HG03378 (cell line): ENCODE data around the gene SMTNL1.

Experiments
- ATAC-seq: cut with Tn5 transposase; IDR thresholded peaks from one replicate; pipeline ENCODE4 v1.9.1; 2021; ENCODE audit warnings: mild to moderate bottlenecking, moderate library complexity; ENCODE audit not compliant: unreplicated experiment

Gene SMTNL1, protein sequence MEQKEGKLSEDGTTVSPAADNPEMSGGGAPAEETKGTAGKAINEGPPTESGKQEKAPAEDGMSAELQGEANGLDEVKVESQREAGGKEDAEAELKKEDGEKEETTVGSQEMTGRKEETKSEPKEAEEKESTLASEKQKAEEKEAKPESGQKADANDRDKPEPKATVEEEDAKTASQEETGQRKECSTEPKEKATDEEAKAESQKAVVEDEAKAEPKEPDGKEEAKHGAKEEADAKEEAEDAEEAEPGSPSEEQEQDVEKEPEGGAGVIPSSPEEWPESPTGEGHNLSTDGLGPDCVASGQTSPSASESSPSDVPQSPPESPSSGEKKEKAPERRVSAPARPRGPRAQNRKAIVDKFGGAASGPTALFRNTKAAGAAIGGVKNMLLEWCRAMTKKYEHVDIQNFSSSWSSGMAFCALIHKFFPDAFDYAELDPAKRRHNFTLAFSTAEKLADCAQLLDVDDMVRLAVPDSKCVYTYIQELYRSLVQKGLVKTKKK

DNA sequence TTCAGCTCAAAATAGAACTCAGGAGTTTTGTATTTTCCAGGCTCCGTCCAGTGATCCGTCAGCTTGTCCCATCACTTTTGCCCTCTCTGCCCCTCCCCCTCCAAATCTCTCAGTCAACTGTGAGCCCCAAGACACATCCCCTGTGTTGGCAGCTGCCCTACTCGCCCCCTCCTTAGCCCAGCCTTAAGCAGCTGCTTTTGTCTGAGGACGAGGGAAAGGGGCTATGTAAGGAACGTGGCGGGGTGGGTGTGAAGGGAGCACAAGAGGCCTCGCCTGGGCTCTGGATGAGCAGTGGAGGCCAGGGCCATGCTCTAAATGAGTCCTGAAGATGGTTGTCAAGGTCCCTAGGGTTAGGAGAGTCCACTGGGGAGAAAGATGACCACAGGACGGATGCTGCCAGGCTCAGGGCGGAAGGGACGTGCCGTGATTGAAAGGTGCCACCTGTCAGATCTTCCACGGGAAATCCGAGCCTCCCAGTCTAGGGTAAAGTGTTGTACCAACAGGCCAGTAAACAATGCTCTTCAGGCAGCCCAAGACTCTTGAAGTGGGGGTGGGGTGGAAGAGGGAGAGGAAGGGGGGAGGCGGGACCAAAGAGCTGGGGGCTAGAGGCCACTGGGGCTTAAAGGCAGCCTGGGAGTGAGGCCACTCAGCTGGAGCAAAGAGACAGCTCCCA lies at the start of gene SMTNL1:
SMTNL1 (plus strand) TSS at position 649 of the 673 bp plus-strand sequence. CDS start 5,048 bp downstream, outside the sequence.
- ATAC-seq, result no peak

DNA sequence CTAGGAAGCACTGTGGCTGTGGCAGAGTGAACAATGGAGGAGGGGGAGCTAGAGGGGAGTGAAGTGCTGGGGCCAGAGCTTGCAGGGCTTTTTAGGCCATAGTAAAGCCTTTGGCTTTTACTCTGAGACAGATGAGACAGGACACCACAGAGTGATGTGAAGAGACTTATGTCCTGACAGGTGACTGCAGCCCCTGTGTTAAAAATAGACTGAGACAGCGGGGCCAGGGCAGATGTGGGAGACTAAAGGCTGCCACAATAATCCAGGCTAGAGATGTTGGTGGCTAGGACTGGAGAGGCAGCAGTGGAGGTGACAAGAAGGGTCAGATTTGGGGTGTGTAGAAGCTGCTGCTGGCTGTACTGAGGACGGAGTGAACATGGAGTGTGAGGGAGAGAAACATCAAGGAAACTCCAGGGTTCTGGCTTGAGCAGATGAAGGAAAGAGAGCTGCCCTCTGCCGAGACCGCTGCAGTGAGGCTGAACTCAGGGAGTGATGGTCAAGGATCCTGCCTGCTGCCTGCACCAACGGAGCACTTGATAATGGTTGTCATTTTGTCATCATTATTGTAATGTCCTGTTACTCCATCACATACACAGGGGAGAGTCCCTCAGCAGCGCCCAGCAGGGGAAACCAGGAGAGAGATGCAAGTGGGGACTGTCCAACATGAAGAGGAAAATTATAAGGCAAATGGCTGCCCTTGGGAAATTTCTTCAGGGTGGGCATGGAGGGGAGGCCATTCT lies 49.3 kb upstream of the SMTNL1 start:
- ATAC-seq, result no peak

DNA sequence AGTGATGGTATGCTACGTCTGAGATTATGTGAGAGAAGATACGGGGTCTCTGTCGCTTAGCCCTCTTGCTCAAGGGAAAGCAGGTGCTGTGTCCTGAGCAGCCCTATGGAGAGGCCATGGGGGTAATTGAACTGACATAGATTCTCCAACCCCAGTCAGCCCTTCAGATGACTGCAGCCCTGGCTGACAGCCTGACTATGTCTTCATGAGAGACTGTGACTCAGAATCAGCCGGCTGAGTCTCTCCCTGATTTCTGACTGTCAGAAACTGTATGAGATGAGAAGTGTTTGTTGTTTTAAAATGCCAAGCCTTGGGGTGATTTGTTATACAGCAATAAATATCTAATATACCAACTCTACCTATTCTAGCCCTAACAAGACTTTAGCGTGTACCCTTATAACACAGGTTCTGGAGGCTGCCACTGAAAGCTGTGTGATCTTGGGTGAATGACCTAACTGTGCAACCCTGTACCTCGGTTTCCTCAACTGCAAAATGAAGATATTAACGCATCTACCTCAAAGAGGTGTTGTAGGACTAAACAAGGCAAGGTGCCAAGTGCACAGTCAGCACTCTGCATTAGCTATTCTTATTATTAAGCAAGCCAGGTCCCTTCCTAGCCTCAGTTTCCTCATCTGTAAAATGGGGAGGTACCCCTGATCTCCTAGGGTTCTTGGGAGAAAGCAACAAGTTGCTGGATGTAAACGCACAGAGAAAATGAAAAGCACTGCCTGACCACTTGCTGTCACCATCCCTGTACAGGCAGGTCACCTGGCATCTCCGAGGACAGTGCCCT lies 46.7 kb upstream of the SMTNL1 start:
- no peak for ATAC-seq

DNA sequence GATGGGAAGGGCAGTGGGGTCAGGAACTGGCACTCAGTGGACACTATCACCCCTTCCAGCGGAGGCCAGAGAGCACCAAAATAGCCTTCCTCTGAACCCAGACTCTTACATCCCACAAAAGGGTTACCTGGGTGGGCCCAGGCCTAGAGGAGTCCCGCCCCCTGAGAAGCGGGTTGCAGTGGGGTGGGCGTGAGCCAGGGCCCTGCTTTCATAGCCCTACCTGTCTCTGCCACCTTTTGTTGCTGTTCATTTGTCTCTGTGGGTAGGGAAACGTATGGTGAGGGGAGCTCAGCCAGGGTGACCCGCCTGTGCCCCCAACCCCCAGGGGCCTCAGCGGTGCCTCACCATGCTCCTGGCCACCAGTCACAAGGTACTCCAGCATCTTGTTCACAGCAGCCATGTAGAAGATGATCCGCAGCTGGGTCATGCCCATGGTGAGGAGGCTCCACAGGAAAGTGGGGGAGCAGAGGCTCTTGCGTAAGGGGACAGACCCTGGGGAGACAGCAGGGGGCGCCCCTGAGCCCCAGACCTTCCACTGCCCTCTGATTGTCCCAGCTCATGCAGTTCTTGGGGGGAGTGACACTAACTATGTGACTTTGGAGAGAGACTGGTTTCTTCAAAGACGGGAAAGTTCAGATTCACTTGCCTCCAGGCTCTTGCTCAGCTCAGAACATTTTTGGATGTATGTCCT lies 45.9 kb upstream of the SMTNL1 start:
- no peak for ATAC-seq

DNA sequence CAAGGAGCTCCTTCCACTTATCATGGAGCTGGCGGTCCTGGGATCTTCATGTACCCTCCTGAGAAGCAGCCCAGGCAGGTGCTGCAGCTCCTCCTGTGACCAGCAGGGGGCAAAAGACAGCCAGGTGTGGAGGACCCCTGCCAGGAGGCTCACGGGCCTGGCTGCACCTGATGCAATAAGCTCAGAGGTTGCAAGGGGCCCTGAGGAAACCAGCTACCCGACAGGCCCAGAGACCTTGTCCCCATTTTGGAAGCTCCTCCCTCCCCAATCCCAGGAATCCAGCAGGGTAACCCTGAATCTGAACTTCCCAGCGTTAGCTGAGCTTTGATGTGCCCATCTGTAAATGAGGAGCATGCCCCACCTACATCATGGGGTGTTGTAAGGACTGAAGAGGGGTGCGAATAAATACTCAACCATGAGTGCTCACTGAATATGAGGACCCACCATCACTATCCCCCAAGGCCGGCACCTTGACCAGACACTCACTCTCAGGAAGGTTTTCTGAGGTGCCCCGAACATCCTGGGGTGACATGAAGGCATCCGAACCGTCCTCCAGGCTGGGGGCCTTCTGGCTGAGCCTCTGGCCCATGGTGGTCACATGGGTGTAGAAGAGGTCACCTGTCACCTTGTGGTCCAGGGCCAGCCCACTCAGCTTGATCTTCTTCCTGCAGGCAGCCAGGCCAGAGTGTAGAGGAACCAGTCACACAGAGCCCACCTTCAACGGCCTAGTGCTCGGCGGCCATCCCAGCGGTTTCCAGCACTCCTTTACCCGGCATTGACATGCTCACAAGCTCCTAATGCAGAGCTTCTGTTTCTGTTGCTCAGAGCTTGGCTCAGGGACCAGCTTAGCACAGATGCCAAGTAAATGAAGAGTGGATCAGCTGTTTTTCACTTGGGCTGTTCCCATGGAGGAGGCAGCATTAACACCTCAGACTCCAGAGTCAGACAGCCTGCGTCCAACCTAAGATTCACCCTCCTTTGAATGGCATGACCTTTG lies 43.6 kb upstream of the SMTNL1 start:
- ATAC-seq, result no peak

DNA sequence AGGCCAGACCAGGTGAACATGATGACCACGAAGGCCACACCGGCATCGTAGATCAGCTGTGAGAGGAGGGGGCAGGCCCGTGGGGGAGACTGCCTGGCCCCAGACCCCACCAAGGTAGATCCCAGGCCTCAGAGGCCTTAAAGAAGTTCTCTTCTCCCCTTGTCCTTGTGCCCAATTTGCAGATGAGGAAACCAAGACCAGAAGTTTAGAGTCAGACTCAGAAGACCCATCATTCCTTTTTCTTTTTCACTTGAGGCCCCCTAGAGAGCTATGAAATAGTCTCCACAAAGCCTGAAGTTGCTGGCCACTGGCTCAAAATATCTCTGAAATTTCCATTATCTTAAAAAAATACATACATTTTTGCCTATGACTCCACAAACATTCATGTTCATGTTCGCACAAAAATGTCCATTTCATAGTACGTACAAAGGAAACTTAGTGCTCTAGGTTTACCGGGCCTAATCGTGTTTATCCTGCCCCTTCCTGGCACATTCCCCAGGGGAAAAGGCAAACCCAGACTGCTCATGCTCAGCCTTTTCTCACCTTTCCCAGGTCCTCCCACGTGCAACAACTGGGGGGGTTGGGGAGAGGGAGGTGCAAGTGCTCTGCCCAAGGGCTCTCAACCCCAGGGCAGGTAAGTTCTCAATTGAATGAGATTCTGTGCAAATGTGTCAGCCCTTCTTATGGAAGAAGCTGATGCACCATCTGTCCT lies 41.1 kb upstream of the SMTNL1 start:
- no peak for ATAC-seq

DNA sequence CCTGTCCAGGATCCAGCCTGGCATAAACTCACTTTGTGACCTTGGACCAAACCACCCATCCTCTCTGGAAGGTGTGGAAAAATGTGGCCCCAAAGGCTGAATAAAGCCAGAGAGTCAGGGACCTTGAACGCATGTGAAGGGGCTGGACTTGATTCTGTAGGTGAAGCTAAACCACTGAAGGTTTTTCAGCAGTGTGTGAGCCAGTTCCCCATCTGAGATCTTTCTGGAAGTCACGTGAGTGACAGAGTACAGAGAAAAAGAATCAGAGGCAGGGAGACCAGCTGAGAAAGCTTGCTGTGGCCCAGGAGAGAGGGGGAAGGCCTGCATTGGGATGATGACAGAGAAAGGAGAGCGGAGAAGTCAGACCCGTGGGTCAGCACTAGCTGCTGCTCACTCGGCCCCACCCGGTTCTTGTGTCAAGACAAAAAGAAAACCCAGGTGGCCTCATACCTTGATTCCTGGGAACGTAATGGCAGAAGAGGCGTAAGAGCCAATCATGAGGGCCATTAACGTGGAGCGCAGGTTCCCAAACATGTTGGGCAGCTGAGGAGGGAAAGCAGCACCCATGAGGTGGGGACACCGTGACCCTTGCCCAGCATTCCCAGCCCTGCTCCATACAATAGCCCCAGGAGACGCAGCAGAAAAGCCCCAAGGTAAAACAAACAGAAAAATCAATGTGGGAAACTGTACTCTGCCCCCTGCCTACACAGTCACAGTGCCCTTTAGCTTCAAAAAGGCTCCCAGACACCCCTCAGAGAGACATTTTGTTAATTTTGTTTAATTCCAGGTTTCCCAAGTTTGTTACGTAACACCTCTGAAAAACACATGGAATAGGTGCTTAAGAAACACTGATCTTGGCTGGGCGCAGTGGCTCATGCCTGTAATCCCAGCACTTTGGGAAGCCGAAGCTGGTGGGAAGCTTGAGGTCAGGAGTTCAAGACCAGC lies 39.8 kb upstream of the SMTNL1 start:
- ATAC-seq, result no peak

DNA sequence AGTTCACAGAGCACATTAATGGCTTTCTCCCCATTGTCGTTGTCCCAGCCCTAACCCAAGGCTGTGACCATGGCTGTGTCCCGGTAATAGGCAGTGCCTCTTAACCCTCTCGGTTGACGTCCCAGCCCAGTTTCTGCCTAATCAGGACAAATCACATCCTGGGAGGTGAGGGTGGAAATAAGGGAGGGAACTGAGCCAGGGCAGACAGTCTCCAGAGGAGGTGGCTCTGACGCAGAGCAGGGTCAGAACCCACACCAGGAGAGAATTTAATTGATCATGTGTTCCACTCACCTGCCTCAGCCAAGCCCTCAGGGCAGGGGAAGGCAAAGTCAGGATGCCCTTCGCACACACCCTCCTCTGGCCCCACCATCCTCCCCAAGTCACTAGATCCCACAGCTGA lies 38.9 kb upstream of the SMTNL1 start:
- ATAC-seq, result no peak

DNA sequence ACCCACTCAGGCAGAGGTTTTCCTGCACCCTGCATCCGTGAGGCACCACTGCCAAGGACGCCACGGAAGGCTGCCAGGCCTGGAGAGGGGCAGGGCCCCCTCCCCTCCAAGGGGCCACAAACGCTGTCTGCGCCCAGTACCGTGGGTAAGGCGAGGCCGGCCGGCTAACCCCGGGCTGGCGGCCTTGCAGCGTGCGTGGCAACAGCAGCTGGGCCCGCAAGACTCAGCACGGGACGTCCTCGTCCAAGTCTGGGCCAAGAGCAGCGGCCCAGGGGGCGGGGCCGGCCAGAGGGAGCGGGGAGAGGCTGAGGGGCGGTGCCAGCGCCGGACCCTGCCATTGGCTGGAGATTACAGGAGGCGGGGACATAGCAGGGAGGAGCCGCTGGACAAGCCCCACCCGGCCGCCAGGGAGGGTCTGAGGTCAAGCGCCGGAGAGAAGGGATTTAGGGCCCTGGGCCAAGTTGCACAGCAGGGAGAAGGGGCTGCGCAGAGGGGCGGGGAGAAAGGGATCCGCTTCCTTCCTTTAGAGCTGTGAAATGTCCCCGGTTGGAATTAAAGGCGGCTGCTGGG lies 37.9 kb upstream of the SMTNL1 start:
- ATAC-seq, result peak; percentile 86

DNA sequence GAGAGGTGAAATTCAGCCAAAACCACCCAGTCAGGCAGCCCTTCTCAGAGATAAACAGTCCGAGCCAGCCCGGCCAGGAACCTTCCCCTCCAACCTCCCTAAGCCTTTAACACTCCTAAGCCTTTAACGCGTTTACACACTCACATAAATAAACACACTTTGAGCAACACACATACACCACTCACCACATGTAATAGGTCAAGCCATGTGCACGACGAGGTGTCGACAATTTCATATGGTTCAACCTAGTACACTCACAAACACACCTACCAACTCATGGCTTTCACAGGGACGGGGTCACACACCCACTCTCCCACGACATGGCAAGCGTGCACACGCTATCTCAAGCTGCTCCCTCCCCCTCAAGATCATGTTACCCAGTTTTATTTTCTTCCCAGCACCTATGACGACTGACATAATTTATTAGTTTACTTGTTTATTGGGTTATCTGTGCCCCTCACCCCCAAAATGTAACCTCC lies 37.4 kb upstream of the SMTNL1 start:
- no peak for ATAC-seq

DNA sequence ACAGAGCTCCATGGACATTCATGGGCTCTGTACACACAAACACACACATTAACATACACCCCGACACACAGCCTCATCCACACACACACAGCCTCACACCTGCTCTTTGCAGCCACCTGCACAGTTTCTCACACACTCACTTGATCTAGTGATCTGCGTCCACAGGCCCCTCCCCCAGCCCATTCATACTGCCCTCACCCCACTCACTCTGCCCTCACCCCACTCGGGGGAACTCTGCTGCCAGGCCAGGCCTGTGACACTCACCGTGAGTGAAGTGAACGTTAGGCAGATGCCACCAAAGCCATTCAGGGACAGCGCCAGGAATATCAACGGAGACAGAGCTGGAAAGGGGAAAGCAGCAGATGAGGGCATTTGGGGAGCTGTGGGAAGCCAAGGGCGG lies 36.9 kb upstream of the SMTNL1 start:
- no peak for ATAC-seq

DNA sequence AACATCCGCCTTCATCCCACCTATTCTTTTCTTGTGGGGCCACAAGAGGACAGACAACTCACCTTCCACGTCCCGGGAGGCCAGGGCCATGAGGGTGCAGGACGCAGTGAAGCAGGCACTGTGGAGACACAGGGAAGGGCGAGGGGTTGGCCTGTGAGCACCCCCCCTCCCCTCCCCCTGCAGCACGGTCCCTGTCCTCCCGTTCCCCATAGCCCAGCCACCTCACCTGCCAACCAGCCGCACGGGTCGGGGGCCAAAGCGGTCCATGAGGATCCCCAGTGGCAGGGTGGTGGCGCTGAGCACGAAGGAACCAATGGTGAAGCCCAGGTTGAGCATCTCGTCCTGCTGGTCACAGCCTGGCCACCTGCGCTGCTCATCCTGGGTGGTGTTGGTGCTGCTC lies 36.5 kb upstream of the SMTNL1 start:
- no peak for ATAC-seq

DNA sequence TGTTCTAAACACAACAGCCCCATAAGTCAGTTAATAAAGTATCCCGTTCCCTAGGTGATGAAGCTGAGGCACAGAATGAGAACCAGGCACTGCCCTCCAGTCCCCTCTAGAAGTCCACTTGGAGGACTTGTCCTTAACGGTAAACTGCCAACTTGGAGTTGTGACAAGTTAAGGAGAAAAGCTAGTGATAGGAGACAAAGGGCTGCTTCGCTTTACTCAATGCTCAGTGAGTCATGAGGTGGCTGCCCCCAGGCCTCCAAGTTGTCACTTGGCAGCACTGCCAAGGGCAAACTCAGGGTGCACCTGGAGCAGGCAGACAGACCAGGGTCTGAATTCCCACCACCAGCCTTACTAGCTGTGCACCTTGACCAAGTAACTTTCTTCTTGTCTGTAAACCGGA lies 35.4 kb upstream of the SMTNL1 start:
- no peak for ATAC-seq

DNA sequence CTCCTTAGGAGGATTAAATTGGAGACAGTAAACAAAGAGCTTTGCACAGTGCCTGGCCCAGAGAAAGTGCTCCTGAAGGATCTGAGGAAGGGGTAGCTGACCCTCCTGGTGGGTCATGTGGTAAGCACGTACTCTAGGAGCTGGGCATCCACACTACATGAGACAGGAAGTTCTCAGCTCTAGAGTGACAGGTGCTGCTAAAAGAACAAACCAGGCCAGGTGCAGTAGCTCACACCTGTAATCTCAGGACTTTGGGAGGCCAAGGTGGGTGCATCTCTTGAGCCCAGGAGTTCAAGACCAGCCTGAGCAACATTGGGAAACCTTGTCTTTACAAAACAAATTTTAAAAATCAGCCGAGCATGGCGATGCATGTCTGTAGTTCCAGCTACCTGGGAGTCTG lies 35.0 kb upstream of the SMTNL1 start:
- ATAC-seq, result no peak

DNA sequence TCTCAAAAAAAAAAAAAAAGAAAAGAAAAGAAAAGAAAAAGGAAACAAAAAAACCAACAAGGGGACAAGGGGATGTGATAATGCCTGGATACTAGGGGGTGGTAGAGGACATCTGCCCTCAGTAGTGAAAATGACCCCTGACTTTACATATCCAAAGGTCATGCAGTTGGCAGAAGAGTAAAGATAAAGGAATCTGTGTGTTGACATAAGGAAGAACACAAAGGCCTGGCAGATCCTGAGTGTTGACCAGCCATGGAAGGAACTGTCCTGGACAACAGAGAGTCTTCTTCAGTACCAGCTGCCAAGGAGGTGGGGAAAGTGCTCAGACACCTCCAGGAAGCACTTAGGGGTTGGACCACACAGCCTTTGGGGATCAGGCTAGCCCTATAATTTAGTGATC lies 34.5 kb upstream of the SMTNL1 start:
- ATAC-seq, result no peak

DNA sequence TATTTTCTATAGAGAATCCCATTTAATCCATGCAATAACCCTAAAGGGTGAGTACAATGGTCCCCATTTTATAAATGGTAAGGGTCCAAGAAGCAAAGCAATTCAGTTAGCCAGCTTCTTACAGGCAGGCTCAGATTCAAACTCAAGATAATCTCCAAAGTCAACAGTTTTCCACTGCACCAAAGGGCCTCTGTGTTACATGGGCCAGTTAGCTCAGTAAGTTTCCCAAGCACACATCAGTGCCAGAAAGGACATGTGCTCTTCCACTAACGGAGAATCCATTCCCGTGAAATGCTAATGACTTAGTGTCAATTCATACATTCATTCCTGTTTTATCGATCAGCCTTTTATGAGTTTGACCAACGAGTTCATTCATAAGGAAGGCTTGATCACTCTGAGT lies 32.9 kb upstream of the SMTNL1 start:
- no peak for ATAC-seq

DNA sequence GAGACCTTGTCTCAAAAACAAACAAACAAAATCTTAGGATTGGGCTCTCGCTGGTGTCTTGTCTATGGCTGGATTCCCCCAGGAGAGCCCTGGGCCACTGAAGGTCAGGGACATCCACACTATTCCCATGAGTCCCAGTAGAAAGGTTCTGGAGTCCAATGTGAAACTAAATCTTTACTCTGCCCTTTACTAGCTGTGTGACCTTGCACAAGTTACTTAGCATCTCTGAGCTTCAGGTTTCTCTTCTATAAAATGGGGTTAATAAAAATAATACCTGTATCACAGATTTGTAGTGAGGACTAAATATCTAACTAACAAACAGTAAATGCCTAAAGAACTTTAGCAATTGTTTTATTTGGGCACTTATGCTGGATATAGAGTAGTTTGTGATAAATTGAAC lies 30.9 kb upstream of the SMTNL1 start:
- no peak for ATAC-seq
